Keratinocyte (primary cell): ENCODE measurements around the gene DVL2. TPM values are rescaled to one million over a fixed set of nuclear protein-coding genes. Genes with fewer than 3 reads are reported as not detected.

Source experiments
- DNase-seq: peaks from one replicate; pipeline ENCODE4 v3.0.0-alpha.2; 2011; ENCODE audit warnings: low read depth, missing footprints, low spot score
- FAIRE-seq: peaks from 2 replicates; lab custom pipeline; 2011; peaks lifted over from hg19 to GRCh38; lab: Jason Lieb, UNC
- H2AFZ ChIP-seq: 2 replicates; pipeline ENCODE4 v1.6.0; 2012; ENCODE audit warnings: low read length, control low read depth, inconsistent platforms; ENCODE audit not compliant: control insufficient read depth
- H3K27ac ChIP-seq: 2 replicates; pipeline ENCODE4 v1.5.1; 2011; ENCODE audit warnings: low read length; ENCODE audit not compliant: control insufficient read depth, insufficient read depth
- H3K27me3 ChIP-seq: 3 replicates; pipeline ENCODE4 v1.6.0; 2011; ENCODE audit warnings: low read length; ENCODE audit not compliant: control insufficient read depth, insufficient read depth; ENCODE audit errors: extremely low read depth
- H3K36me3 ChIP-seq, 2 experiments: 2 replicates in 1 of 2; 3 replicates in 1 of 2; pipeline ENCODE4 v1.5.1; 2011; ENCODE audit warnings: low read length in 2 of 2, mild to moderate bottlenecking in 1 of 2; ENCODE audit not compliant: control insufficient read depth in 2 of 2, insufficient read depth in 2 of 2; ENCODE audit errors: extremely low read depth in 1 of 2
- H3K4me1 ChIP-seq: 3 replicates; pipeline ENCODE4 v1.5.1; 2011; ENCODE audit warnings: low read length; ENCODE audit not compliant: control insufficient read depth, insufficient read depth; ENCODE audit errors: extremely low read depth
- H3K4me2 ChIP-seq: 3 replicates; pipeline ENCODE4 v1.6.0; 2011; ENCODE audit warnings: low read depth, low read length; ENCODE audit not compliant: control insufficient read depth, insufficient read depth; ENCODE audit errors: extremely low read depth
- H3K4me3 ChIP-seq, 3 experiments: fragments of 200-600 bp in 1 of 3; sonication (generic) in 1 of 3; 2 replicates in 2 of 3; 3 replicates in 1 of 3; pipeline ENCODE4 v1.5.1; 2011 to 2016; ENCODE audit warnings: low read length in 3 of 3, mild to moderate bottlenecking in 3 of 3, control low read depth in 2 of 3, inconsistent platforms in 1 of 3, low read depth in 1 of 3, mixed read lengths in 1 of 3, mixed run types in 1 of 3, moderate library complexity in 1 of 3; ENCODE audit not compliant: control insufficient read depth in 2 of 3, insufficient read depth in 2 of 3; ENCODE audit errors: extremely low read depth in 1 of 3
- H3K79me2 ChIP-seq: 2 replicates; pipeline ENCODE4 v1.6.0; 2012; ENCODE audit warnings: low read length; ENCODE audit not compliant: control insufficient read depth, insufficient read depth
- H3K9ac ChIP-seq: 3 replicates; pipeline ENCODE4 v1.6.0; 2011; ENCODE audit warnings: low read length; ENCODE audit not compliant: control insufficient read depth, insufficient read depth; ENCODE audit errors: extremely low read depth
- H3K9me1 ChIP-seq: 3 replicates; pipeline ENCODE4 v1.6.0; 2011; ENCODE audit warnings: low read length; ENCODE audit not compliant: control insufficient read depth, insufficient read depth; ENCODE audit errors: extremely low read depth
- H3K9me3 ChIP-seq: 2 replicates; pipeline ENCODE4 v1.5.1; 2012; ENCODE audit warnings: low read depth, low read length; ENCODE audit not compliant: control insufficient read depth
- H4K20me1 ChIP-seq: 3 replicates; pipeline ENCODE4 v1.6.0; 2011; ENCODE audit warnings: low read length; ENCODE audit not compliant: control insufficient read depth, insufficient read depth; ENCODE audit errors: extremely low read depth
- EZH2 ChIP-seq: IDR thresholded peaks from one replicate; pipeline ENCODE4 v1.6.1; 2012; ENCODE audit warnings: inconsistent platforms, mild to moderate bottlenecking, low read length, moderate library complexity
- dilution Hi-C: fragments of 300-500 bp; cut with MboI; formaldehyde crosslinking; loops from one replicate; pipeline ENCODE4 v1.7.0; 2020; ENCODE audit warnings: low sequenced_read_pairs; ENCODE audit not compliant: extremely low pct_ligation_motif_present
- polyA plus RNA-seq, 5 experiments: library from polyadenylated mRNA; depleted of rRNA in 3 of 5; stranded (reverse) in 3 of 5; stranded (forward) in 1 of 5; unstranded in 1 of 5; fragments of >200 nt; gene quantifications; 1 replicate in 1 of 5; 2 replicates in 3 of 5; 3 replicates in 1 of 5; pipeline versions ENCODE4 v1.2.1 to v1.2.3, GENCODE V29; 2011 to 2012; ENCODE audit warnings: missing spikeins in 2 of 5, low read depth in 1 of 5, low replicate concordance in 1 of 5
- TF ChIP-seq, protein P1 (sequence below), 3 experiments: IDR thresholded peaks in 1 of 3; conservative IDR thresholded peaks in 1 of 3; optimal IDR thresholded peaks in 1 of 3; 2 replicates in 2 of 3; 3 replicates in 1 of 3; pipeline versions ENCODE3 to v1.5.1; 2011; ENCODE audit warnings: low read length in 3 of 3, mild to moderate bottlenecking in 3 of 3, moderate library complexity in 2 of 3, control low read depth in 1 of 3, inconsistent platforms in 1 of 3; ENCODE audit not compliant: insufficient read depth in 2 of 3; ENCODE audit errors: extremely low read depth in 1 of 3

DVL2 gene
- polyA plus RNA-seq, 1 donor (not counting 4 experiments of a cell fraction or from before 2014, with no cell fraction given): 3.7 TPM

GRCh38 chr17:7196651-7197401, 37.5 kb downstream of the DVL2 start:
- no peak for TF ChIP-seq EZH2
- DNase-seq (no peak), FAIRE-seq (no peak)

GRCh38 chr17:7195971-7196370, 38.3 kb downstream of the DVL2 start:
- no peaks in the 10 kb centered on the region for H4K20me1 ChIP-seq
- H3K9me1 ChIP-seq: no peaks in the 10 kb centered on the region
- H3K4me3 ChIP-seq: no peak overlapping the region
- no peak overlapping the region for H3K27ac ChIP-seq
- no peaks in the 10 kb centered on the region for H3K9me3 ChIP-seq
- H3K27me3 ChIP-seq: no peaks in the 10 kb centered on the region
- DNase-seq (no peak), FAIRE-seq (no peak)
- no peaks in the 10 kb centered on the region for H3K4me1 ChIP-seq
- dilution Hi-C loops: no loop called here
- no peak overlapping the region for H3K9ac ChIP-seq
- no peak overlapping the region for H2AFZ ChIP-seq
- H3K4me2 ChIP-seq: no peak overlapping the region
- peaks cover 0 to 2% of the 10 kb centered on the region in 2 experiments for H3K36me3 ChIP-seq
- no peaks in the 10 kb centered on the region for H3K79me2 ChIP-seq
- TF ChIP-seq, protein P1, sequence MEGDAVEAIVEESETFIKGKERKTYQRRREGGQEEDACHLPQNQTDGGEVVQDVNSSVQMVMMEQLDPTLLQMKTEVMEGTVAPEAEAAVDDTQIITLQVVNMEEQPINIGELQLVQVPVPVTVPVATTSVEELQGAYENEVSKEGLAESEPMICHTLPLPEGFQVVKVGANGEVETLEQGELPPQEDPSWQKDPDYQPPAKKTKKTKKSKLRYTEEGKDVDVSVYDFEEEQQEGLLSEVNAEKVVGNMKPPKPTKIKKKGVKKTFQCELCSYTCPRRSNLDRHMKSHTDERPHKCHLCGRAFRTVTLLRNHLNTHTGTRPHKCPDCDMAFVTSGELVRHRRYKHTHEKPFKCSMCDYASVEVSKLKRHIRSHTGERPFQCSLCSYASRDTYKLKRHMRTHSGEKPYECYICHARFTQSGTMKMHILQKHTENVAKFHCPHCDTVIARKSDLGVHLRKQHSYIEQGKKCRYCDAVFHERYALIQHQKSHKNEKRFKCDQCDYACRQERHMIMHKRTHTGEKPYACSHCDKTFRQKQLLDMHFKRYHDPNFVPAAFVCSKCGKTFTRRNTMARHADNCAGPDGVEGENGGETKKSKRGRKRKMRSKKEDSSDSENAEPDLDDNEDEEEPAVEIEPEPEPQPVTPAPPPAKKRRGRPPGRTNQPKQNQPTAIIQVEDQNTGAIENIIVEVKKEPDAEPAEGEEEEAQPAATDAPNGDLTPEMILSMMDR (optimal IDR thresholded peaks at IDR 0.05 in 1 of 3, IDR thresholded peaks at IDR 0.05 in 1 of 3, conservative IDR thresholded peaks at IDR 0.05 in 1 of 3; ENCODE audit: extremely low read depth in 1 of 3, insufficient read depth in 2 of 3, low read length in 3 of 3): no peak
- no peak for TF ChIP-seq EZH2

More at GRCh38 chr17:7196651-7197401, 37.5 kb downstream of the DVL2 start:
- Histone ChIP-seq H3K27me3 (no peaks in the 10 kb centered on the region), H3K9ac (no peak overlapping the region), H3K4me2 (no peak overlapping the region), H2AFZ (no peak overlapping the region), H3K27ac (no peak overlapping the region), H3K4me3 (no peak overlapping the region), H3K9me1 (no peaks in the 10 kb centered on the region), H3K79me2 (no peaks in the 10 kb centered on the region), H4K20me1 (no peaks in the 10 kb centered on the region), H3K36me3 (peaks cover 0 to 2% of the 10 kb centered on the region in 2 experiments), H3K9me3 (no peaks in the 10 kb centered on the region), H3K4me1 (no peaks in the 10 kb centered on the region)
- dilution Hi-C loops: no loop called here
